Activated CD8-positive, alpha-beta T cell treated with anti-CD3 and anti-CD28 coated beads, Interleukin-2, amount 10 ng/mL, durations not matched to agents 7 days and 5 days (primary cell): ENCODE data around the gene ADCY9. TPM values are rescaled to one million over a fixed set of nuclear protein-coding genes. Genes with fewer than 3 reads are reported as not detected.
"Not testable (repeated sequence)": the region's sequence is repeated elsewhere in the genome, so short reads cannot be mapped to it uniquely, and the experiment has no call there.

ENCODE experiments used
- ATAC-seq: fragments of 150-1000 bp; cut with Tn5 transposase; one replicate; pipeline ENCODE4 v1.10.0; 2021; ENCODE audit warnings: moderate library complexity
- CTCF ChIA-PET: fragments of 350-600 bp; sonication (Branson Sonifier 250); formaldehyde crosslinking; loops from one replicate; lab custom pipeline; 2021; ENCODE audit warnings: antibody characterized with exemption; lab: Charles Lee
- POLR2A ChIA-PET: fragments of 350-600 bp; sonication (Branson Sonifier 250); formaldehyde crosslinking; loops from one replicate; lab custom pipeline; 2021; ENCODE audit warnings: antibody characterized with exemption; lab: Charles Lee
- DNase-seq: peaks from one replicate; pipeline ENCODE4 v3.0.0-alpha.2; 2020
- H3K27ac Mint-ChIP-seq: one replicate; pipeline ENCODE4 v1.8.0; 2021; ENCODE audit warnings: mild to moderate bottlenecking, mixed read lengths
- H3K27me3 Mint-ChIP-seq: one replicate; pipeline ENCODE4 v1.8.0; 2021; ENCODE audit warnings: low read depth, mixed read lengths
- H3K36me3 Mint-ChIP-seq: one replicate; pipeline ENCODE4 v1.8.0; 2021; ENCODE audit warnings: low read depth, mixed read lengths
- H3K4me1 Mint-ChIP-seq: one replicate; pipeline ENCODE4 v1.8.0; 2021; ENCODE audit warnings: low read depth, mixed read lengths
- H3K4me3 Mint-ChIP-seq: one replicate; pipeline ENCODE4 v1.8.0; 2021; ENCODE audit warnings: mild to moderate bottlenecking, mixed read lengths
- H3K9me3 Mint-ChIP-seq: one replicate; pipeline ENCODE4 v1.8.0; 2022; ENCODE audit warnings: mixed read lengths; ENCODE audit not compliant: insufficient read depth
- total RNA-seq, 2 experiments: library from RNA; stranded (reverse); gene quantifications; one replicate each; pipeline ENCODE4 v1.2.3, GENCODE V29; 2021

ADCY9 gene
- total RNA-seq = 1 to 10 TPM; 6.2 to 6.3 TPM

DNA sequence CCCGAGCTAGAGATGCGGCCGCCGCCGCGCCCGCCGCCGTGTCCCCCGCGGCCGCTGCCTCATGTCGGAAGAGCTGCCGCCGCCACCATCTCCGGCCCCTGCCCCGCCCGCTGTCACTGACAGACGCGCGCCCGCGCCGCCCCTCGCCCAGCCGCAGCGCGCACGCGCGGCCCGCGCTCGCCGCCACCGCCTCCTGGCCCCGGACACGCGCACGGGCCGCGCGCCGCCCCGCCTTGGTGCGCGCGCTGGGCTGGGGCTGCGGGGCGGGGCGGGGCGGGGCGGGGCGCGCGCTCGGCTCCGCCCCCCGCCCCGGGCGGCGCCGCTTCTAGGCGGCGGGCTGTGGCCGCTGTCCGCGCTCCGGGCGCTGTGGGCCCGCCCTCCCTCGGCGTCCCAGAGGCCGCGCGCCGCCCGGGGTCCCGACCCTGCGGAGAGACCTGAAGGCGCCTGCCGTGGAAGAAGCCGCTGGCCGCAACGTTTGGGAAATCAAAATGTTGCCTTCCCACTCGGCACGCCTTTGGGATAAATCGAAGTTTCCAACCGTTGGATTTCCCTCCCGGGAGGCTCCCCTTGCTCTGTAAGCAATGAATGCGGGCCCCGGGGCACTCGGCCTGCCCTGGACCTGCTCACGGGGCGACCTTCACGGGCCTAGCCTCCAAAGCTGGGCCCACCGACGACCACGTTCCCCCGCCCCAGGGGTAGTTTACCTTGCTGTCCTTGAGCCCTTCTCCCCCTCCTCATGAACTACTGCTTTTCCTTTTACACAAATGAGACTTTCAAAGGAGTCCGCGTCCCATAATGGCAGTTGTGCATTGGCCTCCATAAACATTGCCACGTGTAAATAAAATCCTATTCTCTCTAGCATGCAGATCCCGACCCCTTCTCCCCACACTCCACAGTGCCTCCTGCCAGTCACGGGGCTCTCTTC lies at the start of gene ADCY9:
Gene ADCY9, minus strand, starts transcription at position 118 of the 925 bp plus-strand sequence. CDS start 1,000 bp downstream, outside the sequence.
- peaks cover 40% of the 10 kb centered on the region for H3K4me1 Mint-ChIP-seq
- H3K9me3 Mint-ChIP-seq = no peaks in the 10 kb centered on the region
- peak; percentile 78 for DNase-seq
- ChIA-PET POLR2A (no interaction called here), CTCF (interaction anchor here (3.3 kb wide), 1 partner anchor 137 kb away, joined by 16 read pairs; no protein-coding TSS in a partner anchor)
- ATAC-seq = peak; percentile 81
- H3K4me3 Mint-ChIP-seq = peak within 1 kb of the TSS; percentile 77
- H3K27ac Mint-ChIP-seq = peak within 1 kb of the TSS; percentile 74
- peaks cover 11% of the 10 kb centered on the region for H3K27me3 Mint-ChIP-seq
- H3K36me3 Mint-ChIP-seq = peaks cover 9% of the 10 kb centered on the region

DNA sequence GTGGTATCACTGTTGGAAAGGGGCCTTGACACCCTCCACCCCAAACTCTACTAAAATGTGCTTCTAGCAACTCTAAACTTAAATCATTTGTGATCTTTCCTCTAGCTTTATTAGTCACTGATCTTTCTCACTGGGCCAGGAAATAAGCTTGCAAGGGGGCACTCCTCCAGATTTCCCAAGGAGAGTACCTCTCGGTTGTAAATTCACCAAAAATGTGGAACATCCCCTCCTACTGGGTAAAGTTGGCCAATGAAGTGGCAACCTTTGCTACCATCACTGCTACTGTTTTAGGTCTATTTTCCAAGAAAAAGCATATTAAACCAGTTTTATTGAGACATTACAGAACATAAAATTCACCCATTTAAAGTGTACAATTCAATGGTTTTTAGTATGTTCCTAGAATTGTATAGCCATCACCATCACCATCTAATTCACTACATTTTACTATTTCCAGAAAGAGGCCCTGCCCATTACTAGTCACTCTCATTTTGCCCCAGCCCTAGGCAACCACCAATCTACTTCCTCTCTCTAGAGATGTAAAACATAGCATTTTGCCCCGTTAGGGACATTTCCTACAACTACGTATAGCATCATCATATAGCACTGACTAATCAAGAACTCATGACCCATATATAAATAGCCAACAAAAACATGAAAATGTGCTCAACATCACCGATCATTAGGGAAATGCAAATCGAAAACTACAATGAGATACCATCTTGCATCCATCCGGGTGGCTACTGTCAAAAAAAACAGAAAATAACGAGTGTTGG lies 44.6 kb upstream of the ADCY9 start:
- ChIA-PET POLR2A (no interaction called here), CTCF (no interaction called here)
- Mint-ChIP-seq H3K27me3 (peaks cover 7% of the 10 kb centered on the region), H3K36me3 (no peaks in the 10 kb centered on the region), H3K4me1 (no peaks in the 10 kb centered on the region), H3K4me3 (no peak overlapping the region), H3K27ac (no peak overlapping the region), H3K9me3 (no peaks in the 10 kb centered on the region)
- DNase-seq (no peak), ATAC-seq (no peak)

DNA sequence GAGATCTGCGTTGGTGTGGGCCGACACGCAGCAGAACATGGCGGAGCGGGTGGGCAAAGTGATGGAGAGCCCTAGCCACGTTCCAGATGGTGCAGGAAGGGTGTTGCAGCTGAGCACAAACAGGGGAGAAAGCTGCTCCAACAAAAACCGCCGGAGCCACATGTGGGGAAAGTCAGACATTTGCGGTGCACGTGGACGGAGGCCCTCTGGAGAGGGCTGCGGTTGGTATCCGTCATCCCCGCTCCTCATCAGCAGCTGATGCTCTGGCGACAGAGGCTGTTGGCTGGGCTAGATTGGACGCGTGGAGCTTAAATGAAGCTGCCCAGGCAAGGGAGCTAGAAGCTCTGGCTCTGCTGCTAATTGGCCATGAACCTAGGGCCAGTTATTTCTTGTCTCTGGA lies 43.5 kb upstream of the ADCY9 start:
- Mint-ChIP-seq H3K4me3 (no peak overlapping the region), H3K9me3 (no peaks in the 10 kb centered on the region), H3K27me3 (peaks cover 9% of the 10 kb centered on the region), H3K27ac (no peak overlapping the region), H3K4me1 (no peaks in the 10 kb centered on the region), H3K36me3 (no peaks in the 10 kb centered on the region)
- ATAC-seq (no peak), DNase-seq (no peak)
- ChIA-PET CTCF (no interaction called here), POLR2A (no interaction called here)

- H3K4me3 Mint-ChIP-seq = no peak overlapping the region
- no peaks in the 10 kb centered on the region for H3K9me3 Mint-ChIP-seq
- ATAC-seq = no peak
- no peaks in the 10 kb centered on the region for H3K36me3 Mint-ChIP-seq
- no peaks in the 10 kb centered on the region for H3K4me1 Mint-ChIP-seq
- ChIA-PET POLR2A (no interaction called here), CTCF (no interaction called here)
- no peak for DNase-seq
- H3K27ac Mint-ChIP-seq = no peak overlapping the region
- peaks cover 9% of the 10 kb centered on the region for H3K27me3 Mint-ChIP-seq
These were observed 42.2 kb upstream of the ADCY9 start for GRCh38 chr16:4158143-4159093.

DNA sequence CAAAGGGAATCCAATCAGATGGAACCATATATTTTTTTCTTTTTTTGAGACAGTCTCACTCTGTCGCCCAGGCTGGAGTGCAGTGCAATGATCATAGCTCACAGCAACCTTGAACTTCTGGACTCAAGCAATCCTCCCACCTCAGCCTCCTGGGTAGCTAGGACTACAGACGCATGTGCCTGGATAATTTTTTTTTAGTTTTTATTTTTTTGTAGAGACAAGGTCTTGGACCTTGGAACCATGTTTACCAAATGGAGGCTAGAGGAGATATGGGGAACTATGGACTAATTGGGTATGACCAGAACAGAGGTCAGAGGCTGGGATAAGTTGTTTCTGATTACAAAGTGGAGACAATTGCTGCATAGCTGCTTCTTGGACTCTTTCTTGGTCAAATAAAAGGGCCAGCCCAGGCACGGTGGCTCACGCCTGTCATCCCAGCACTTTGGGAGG lies 41.2 kb upstream of the ADCY9 start:
- H3K4me3 Mint-ChIP-seq = no peak overlapping the region
- H3K27me3 Mint-ChIP-seq = peaks cover 9% of the 10 kb centered on the region
- H3K36me3 Mint-ChIP-seq = no peaks in the 10 kb centered on the region
- H3K9me3 Mint-ChIP-seq = no peaks in the 10 kb centered on the region
- H3K27ac Mint-ChIP-seq = no peak overlapping the region
- CTCF ChIA-PET = no interaction called here
- ATAC-seq (no peak), DNase-seq (no peak)
- POLR2A ChIA-PET = no interaction called here
- H3K4me1 Mint-ChIP-seq = no peaks in the 10 kb centered on the region

GRCh38 chr16:4156503-4156902 lies 40.3 kb upstream of the ADCY9 start:
- POLR2A ChIA-PET, ATAC-seq, H3K4me1 Mint-ChIP-seq, H3K9me3 Mint-ChIP-seq, H3K36me3 Mint-ChIP-seq, H3K27me3 Mint-ChIP-seq, H3K27ac Mint-ChIP-seq, DNase-seq, H3K4me3 Mint-ChIP-seq, CTCF ChIA-PET: not testable (repeated sequence)

DNA sequence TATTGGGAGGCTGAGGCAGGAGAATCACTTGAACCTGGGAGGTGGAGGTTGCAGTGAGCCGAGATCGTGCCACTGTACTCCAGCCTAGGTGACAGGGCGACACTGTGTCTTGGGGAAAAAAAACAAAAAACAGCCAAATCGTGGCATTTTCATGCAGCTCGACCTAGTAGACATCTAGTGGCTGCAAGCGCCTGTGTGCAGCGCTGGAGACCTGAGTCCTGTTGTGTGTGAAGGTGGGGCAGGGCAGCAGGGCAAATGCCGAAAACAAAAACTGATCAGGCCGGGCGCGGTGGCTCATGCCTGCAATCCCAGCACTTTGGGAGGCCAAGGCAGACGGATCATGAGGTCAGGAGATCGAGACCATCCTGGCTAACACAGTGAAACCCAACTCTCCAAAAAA lies 37.1 kb upstream of the ADCY9 start:
- H3K27ac Mint-ChIP-seq, H3K4me3 Mint-ChIP-seq, H3K9me3 Mint-ChIP-seq, ATAC-seq, POLR2A ChIA-PET, H3K36me3 Mint-ChIP-seq, H3K4me1 Mint-ChIP-seq, CTCF ChIA-PET, DNase-seq: not testable (repeated sequence)
- H3K27me3 Mint-ChIP-seq = peaks cover 11% of the 10 kb centered on the region

DNA sequence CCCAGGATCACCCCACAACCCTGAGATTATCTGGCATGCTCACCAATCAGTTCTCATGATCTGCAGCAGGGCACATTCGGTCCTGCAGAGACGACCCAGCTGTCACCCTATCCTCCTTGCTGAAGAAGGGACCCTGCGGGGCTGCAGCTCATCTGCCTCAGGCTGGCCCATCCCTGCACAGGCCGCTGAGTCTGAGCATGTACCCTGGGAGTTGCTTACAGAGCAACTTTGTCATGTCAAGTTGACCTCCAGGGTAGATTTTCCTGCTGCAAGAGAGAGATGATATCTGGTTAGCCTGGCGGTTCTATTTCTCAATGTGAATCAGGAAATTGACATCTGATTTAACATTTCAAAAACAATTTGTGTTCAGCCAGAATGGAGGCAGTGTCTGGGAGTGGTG lies 36.0 kb upstream of the ADCY9 start:
- H3K36me3 Mint-ChIP-seq = no peaks in the 10 kb centered on the region

DNA sequence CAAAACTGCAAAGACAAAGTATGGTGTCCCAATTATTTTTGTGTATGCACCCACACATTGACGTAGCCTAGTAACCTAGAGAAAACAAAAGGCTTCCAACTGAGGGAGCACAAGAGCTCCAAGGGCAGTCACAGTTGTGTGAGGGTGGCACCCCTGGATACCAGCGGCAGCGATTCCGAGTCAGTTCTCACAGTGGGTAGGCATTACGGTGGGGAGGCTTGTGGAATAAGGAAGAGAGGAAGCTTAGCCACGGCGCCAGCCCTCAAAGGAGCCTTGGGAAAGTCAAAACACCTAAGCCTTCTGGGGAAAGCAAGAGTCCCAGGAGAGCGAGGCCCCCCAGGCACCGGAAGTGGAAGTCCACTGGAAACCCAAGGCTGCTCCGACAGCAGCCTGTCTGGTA lies 31.0 kb upstream of the ADCY9 start:
- POLR2A ChIA-PET = no interaction called here
- no peak overlapping the region for H3K4me3 Mint-ChIP-seq
- no peaks in the 10 kb centered on the region for H3K9me3 Mint-ChIP-seq
- no peaks in the 10 kb centered on the region for H3K36me3 Mint-ChIP-seq
- no peak for ATAC-seq
- CTCF ChIA-PET = no interaction called here
- no peak overlapping the region for H3K27ac Mint-ChIP-seq
- H3K4me1 Mint-ChIP-seq = peaks cover 11% of the 10 kb centered on the region
- DNase-seq = no peak
- peaks cover 2% of the 10 kb centered on the region for H3K27me3 Mint-ChIP-seq

More for the DNA sequence above, 36.0 kb upstream of the ADCY9 start:
- ATAC-seq (no peak), DNase-seq (no peak)
- Mint-ChIP-seq H3K9me3 (no peaks in the 10 kb centered on the region), H3K27me3 (peaks cover 8% of the 10 kb centered on the region), H3K27ac (no peak overlapping the region), H3K4me1 (no peaks in the 10 kb centered on the region), H3K4me3 (no peak overlapping the region)
- CTCF ChIA-PET = no interaction called here
- POLR2A ChIA-PET = no interaction called here

DNA sequence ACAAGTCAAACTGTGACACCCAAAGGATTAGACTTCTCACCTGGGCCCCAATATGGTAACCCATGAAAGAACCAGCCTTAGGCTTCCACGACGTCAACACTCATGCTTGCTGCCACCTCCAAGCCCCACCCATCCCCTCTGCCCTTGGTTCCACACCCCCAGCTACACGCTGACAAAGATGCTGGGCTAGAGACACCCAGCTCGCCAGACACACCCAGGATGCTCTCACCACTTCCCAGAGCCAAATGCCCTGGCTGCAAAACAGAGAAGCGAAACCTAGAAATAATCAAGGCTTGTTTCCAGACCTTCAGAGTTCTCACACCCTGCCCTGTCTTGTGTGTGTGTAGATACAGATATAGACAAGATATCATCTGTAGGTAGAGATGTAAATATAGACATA lies 26.0 kb upstream of the ADCY9 start:
- ChIA-PET POLR2A (no interaction called here), CTCF (interaction anchor here (1.2 kb wide), 1 partner anchor 112 kb away, joined by 4 read pairs; no protein-coding TSS in a partner anchor)
- peak; percentile 97 for ATAC-seq

GRCh38 chr16:4141604-4142003 lies 25.4 kb upstream of the ADCY9 start:
- ATAC-seq (no peak), DNase-seq (no peak)
- POLR2A ChIA-PET = no interaction called here
- H3K27me3 Mint-ChIP-seq = peaks cover 5% of the 10 kb centered on the region
- no peak overlapping the region for H3K4me3 Mint-ChIP-seq
- CTCF ChIA-PET = interaction anchor here (1.2 kb wide), 1 partner anchor 112 kb away, joined by 4 read pairs; no protein-coding TSS in a partner anchor
- peaks cover 30% of the 10 kb centered on the region for H3K4me1 Mint-ChIP-seq
- H3K27ac Mint-ChIP-seq = no peak overlapping the region
- H3K9me3 Mint-ChIP-seq = no peaks in the 10 kb centered on the region
- peaks cover 8% of the 10 kb centered on the region for H3K36me3 Mint-ChIP-seq

More for the DNA sequence above, 26.0 kb upstream of the ADCY9 start:
- Mint-ChIP-seq H3K9me3 (no peaks in the 10 kb centered on the region), H3K27ac (peak overlapping the region; percentile 85), H3K4me1 (peaks cover 30% of the 10 kb centered on the region), H3K36me3 (peaks cover 8% of the 10 kb centered on the region), H3K4me3 (peak overlapping the region; percentile 7), H3K27me3 (peaks cover 5% of the 10 kb centered on the region)
- peak; percentile 81 for DNase-seq
